ENCODE data around the gene WARS2.
A peak's percentile ranks its signal among the peaks of the same experiment; 100 is the strongest.

The WARS2 gene

DNA sequence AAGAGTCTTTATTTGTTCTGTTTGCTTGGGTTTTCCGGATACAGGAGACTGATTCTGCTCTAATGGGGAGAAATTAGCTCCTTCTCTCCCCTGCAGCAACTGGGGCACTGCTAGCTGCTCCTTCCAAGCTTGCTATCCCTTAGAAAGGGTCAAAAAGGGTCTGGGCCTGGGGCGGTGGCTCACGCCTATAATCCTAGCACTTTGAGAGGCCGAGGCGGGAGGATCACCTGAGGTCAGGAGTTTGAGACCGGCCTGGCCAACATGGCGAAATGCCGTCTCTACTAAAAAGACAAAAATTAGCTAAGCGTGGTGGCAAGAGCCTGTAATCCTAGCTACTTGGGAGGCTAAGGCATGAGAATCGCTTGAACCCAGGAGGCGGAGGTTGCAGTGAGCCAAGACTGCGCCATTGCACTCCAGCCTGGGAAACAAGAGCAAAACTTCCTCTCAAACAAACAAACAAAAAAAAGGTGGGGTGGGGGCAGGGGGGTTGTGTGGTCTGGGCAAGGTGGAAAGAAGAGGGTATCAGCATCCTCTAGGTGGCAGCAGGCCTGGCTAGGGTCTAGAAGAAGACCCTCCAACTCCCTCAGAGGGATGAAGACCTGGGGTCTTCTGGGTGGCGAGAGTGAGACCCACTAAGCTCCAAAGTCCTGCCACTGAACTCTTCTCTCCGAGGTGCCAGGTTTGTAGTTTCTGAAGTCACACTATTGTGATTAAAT is 136.9 kb downstream of the WARS2 start:
- no peak overlapping the region for H4K12ac ChIP-seq (ENCODE audit: low read depth, low read length)
- no peak for DNase-seq
- no peak overlapping the region for H4K91ac ChIP-seq (ENCODE audit: low read depth, low read length)
- peaks cover 72% of the 10 kb centered on the region for H3K27me3 ChIP-seq (ENCODE audit: insufficient read depth, low read length)
- H3K36me3 ChIP-seq (ENCODE audit: control insufficient read depth in 1 of 2, insufficient read depth in 2 of 2, low read length in 2 of 2), result no peaks in the 10 kb centered on the region
- H3K18ac ChIP-seq (ENCODE audit: low read length), result no peak overlapping the region
- H2AK5ac ChIP-seq (ENCODE audit: low read length), result no peak overlapping the region
- no peak overlapping the region for H2BK5ac ChIP-seq (ENCODE audit: low read depth, low read length, poor library complexity)
- H3K79me1 ChIP-seq (ENCODE audit: low read length), result peaks cover 11% of the 10 kb centered on the region
- no peak overlapping the region for H3K4me2 ChIP-seq (ENCODE audit: low read length)
- H3K23ac ChIP-seq (ENCODE audit: low read length), result no peak overlapping the region
- H3K4ac ChIP-seq (ENCODE audit: low read depth, low read length), result no peak overlapping the region
- H3K4me1 ChIP-seq (ENCODE audit: control insufficient read depth in 1 of 2, insufficient read depth in 2 of 2, low read length in 2 of 2), result peaks cover 37 to 40% of the 10 kb centered on the region in 2 experiments
- no CpG with 5 or more reads among the region's 14 CpGs for WGBS (ENCODE audit: extremely low coverage, insufficient coverage, insufficient read length)
- H3K4me3 ChIP-seq (ENCODE audit: low read depth, low read length), result no peak overlapping the region
- H3K14ac ChIP-seq (ENCODE audit: low read length), result no peak overlapping the region
- H2AFZ ChIP-seq (ENCODE audit: insufficient read depth, low read length, poor library complexity), result no peak overlapping the region
- H3K27ac ChIP-seq (ENCODE audit: low read depth, low read length), result no peak overlapping the region
- no peak overlapping the region for H3K9ac ChIP-seq (ENCODE audit: low read length)
- H2BK120ac ChIP-seq (ENCODE audit: insufficient read depth, low read length, poor library complexity), result no peak overlapping the region
- H4K8ac ChIP-seq (ENCODE audit: low read depth, low read length), result no peak overlapping the region
- no peak overlapping the region for H2BK12ac ChIP-seq (ENCODE audit: low read length)
- peaks cover 2% of the 10 kb centered on the region for H3K79me2 ChIP-seq (ENCODE audit: control insufficient read depth, insufficient read depth, low read length, poor library complexity)
- H3K9me3 ChIP-seq (ENCODE audit: insufficient read depth, low read depth, low read length), result peaks cover 11% of the 10 kb centered on the region

- no peak overlapping the region for H3K27ac ChIP-seq (ENCODE audit: low read depth, low read length)
- H3K4ac ChIP-seq (ENCODE audit: low read depth, low read length), result no peak overlapping the region
- H4K12ac ChIP-seq (ENCODE audit: low read depth, low read length), result no peak overlapping the region
- H3K18ac ChIP-seq (ENCODE audit: low read length), result no peak overlapping the region
- H3K36me3 ChIP-seq (ENCODE audit: control insufficient read depth in 1 of 2, insufficient read depth in 2 of 2, low read length in 2 of 2), result no peaks in the 10 kb centered on the region
- no peak overlapping the region for H2BK120ac ChIP-seq (ENCODE audit: insufficient read depth, low read length, poor library complexity)
- H3K4me1 ChIP-seq (ENCODE audit: control insufficient read depth in 1 of 2, insufficient read depth in 2 of 2, low read length in 2 of 2), result peaks cover 25 to 26% of the 10 kb centered on the region in 2 experiments
- H2AK5ac ChIP-seq (ENCODE audit: low read length), result no peak overlapping the region
- no peak overlapping the region for H2AFZ ChIP-seq (ENCODE audit: insufficient read depth, low read length, poor library complexity)
- H3K14ac ChIP-seq (ENCODE audit: low read length), result no peak overlapping the region
- no peak overlapping the region for H3K9ac ChIP-seq (ENCODE audit: low read length)
- no peak overlapping the region for H3K4me3 ChIP-seq (ENCODE audit: low read depth, low read length)
- no peak overlapping the region for H2BK12ac ChIP-seq (ENCODE audit: low read length)
- H4K91ac ChIP-seq (ENCODE audit: low read depth, low read length), result no peak overlapping the region
- H3K9me3 ChIP-seq (ENCODE audit: insufficient read depth, low read depth, low read length), result peaks cover 9% of the 10 kb centered on the region
- H4K8ac ChIP-seq (ENCODE audit: low read depth, low read length), result no peak overlapping the region
- no peak overlapping the region for H2BK5ac ChIP-seq (ENCODE audit: low read depth, low read length, poor library complexity)
- no peak overlapping the region for H3K23ac ChIP-seq (ENCODE audit: low read length)
- H3K4me2 ChIP-seq (ENCODE audit: low read length), result peak overlapping the region; percentile 47
- no peaks in the 10 kb centered on the region for H3K79me2 ChIP-seq (ENCODE audit: control insufficient read depth, insufficient read depth, low read length, poor library complexity)
- H3K79me1 ChIP-seq (ENCODE audit: low read length), result no peaks in the 10 kb centered on the region
- peaks cover 72% of the 10 kb centered on the region for H3K27me3 ChIP-seq (ENCODE audit: insufficient read depth, low read length)
- WGBS (ENCODE audit: extremely low coverage, insufficient coverage, insufficient read length), result no CpG with 5 or more reads among the region's 16 CpGs
- DNase-seq, result peak; percentile 73 to 83
Measured at GRCh38 chr1:119002028-119002686, 138.3 kb downstream of the WARS2 start.

DNA sequence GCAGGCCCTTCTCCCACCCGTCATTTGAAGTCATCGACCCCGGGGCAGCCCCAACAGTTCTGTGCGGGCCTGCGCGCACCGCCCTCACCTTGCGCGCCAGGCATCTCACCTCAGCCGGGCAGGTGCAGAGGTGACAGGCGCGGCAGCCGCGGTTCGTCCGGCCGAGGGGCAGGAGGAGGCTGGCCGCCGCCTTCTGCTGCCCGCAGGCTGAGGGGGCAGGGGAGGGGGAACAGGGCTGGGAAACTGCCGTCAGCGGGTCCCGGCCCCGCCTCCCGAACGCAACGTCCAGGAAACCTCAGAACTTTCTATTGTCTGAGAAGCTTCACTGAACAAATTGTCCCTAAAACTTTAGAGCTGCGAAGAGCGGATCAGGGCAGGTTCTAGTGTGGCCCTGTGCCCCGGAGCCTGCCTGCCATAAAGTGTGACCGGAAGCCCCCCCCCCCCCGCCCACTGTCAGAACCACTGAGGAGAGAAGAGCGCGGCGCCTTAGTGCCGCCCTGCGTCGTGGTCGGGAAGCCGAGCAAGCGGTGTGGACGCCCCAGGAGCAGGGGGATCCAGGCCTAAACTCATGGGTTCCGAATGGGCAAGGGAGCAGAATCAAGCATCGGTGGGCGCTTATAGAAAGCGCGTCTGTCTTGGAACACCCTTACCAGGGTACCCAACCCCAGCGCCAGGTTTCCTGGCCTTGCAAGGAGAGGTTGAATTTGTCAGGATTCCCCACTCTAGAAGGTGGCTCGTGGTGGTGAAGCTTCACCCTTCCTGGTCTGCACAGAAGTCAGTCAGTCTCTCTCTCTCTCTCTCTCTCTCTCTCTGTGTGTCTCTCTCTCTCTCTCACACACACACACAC is 139.0 kb downstream of the WARS2 start:
- H3K9ac ChIP-seq (ENCODE audit: low read length), result no peak overlapping the region
- H3K36me3 ChIP-seq (ENCODE audit: control insufficient read depth in 1 of 2, insufficient read depth in 2 of 2, low read length in 2 of 2), result no peaks in the 10 kb centered on the region
- no peak overlapping the region for H3K4me3 ChIP-seq (ENCODE audit: low read depth, low read length)
- H4K91ac ChIP-seq (ENCODE audit: low read depth, low read length), result no peak overlapping the region
- H4K12ac ChIP-seq (ENCODE audit: low read depth, low read length), result no peak overlapping the region
- WGBS (ENCODE audit: extremely low coverage, insufficient coverage, insufficient read length), result no CpG with 5 or more reads among the region's 49 CpGs
- peaks cover 5% of the 10 kb centered on the region for H3K9me3 ChIP-seq (ENCODE audit: insufficient read depth, low read depth, low read length)
- peaks cover 17 to 18% of the 10 kb centered on the region in 2 experiments for H3K4me1 ChIP-seq (ENCODE audit: control insufficient read depth in 1 of 2, insufficient read depth in 2 of 2, low read length in 2 of 2)
- H3K4ac ChIP-seq (ENCODE audit: low read depth, low read length), result no peak overlapping the region
- H3K27ac ChIP-seq (ENCODE audit: low read depth, low read length), result no peak overlapping the region
- peak overlapping the region; percentile 80 for H3K4me2 ChIP-seq (ENCODE audit: low read length)
- H3K27me3 ChIP-seq (ENCODE audit: insufficient read depth, low read length), result peaks cover 71% of the 10 kb centered on the region
- H3K14ac ChIP-seq (ENCODE audit: low read length), result no peak overlapping the region
- no peaks in the 10 kb centered on the region for H3K79me2 ChIP-seq (ENCODE audit: control insufficient read depth, insufficient read depth, low read length, poor library complexity)
- no peak overlapping the region for H2AK5ac ChIP-seq (ENCODE audit: low read length)
- H2BK5ac ChIP-seq (ENCODE audit: low read depth, low read length, poor library complexity), result no peak overlapping the region
- no peak overlapping the region for H2BK120ac ChIP-seq (ENCODE audit: insufficient read depth, low read length, poor library complexity)
- no peak overlapping the region for H4K8ac ChIP-seq (ENCODE audit: low read depth, low read length)
- H3K23ac ChIP-seq (ENCODE audit: low read length), result no peak overlapping the region
- H2BK12ac ChIP-seq (ENCODE audit: low read length), result no peak overlapping the region
- DNase-seq, result peak; percentile 62 to 70
- no peaks in the 10 kb centered on the region for H3K79me1 ChIP-seq (ENCODE audit: low read length)
- H3K18ac ChIP-seq (ENCODE audit: low read length), result no peak overlapping the region
- H2AFZ ChIP-seq (ENCODE audit: insufficient read depth, low read length, poor library complexity), result no peak overlapping the region

DNA sequence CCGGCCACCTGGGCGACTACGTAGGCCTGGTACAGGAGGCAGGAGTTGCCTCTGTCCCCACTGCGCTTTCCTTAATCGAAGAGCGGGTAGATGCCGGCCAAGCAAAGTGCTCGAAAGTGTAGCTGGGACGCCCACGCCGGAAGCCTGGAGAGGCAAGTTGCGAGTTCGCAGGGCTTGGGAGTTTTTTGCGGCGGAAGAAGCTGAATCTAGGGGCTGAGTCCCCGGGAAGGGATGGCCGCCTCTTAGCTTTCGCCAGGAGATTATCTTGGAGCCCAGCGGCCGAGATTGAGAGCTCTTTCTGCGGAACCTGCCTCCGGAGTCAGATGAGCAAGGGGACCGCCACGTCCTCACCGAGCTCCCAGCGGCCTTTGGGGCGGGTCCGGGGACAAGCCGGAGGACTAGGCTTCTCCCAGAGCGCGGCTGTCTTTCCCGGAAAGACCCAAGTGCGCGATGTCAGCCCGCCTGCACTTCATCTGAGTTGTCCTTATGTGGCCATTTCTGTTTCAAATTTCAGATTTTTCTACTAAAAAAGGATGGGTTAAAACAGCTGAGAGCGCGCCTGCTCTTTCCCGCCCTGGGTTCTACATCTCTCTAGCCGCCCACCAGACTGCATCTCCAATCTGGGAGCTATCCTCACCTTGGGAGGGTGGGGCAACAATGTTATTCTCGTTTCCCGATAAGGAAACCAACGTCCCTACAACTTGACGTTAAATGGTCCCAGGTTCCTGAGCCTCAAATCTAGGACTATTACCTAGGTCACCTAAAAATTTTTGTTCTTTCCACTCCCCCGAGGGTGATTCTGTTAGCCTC is 139.9 kb downstream of the WARS2 start:
- H3K18ac ChIP-seq (ENCODE audit: low read length), result no peak overlapping the region
- no peak overlapping the region for H3K23ac ChIP-seq (ENCODE audit: low read length)
- H3K9ac ChIP-seq (ENCODE audit: low read length), result no peak overlapping the region
- peaks cover 66% of the 10 kb centered on the region for H3K27me3 ChIP-seq (ENCODE audit: insufficient read depth, low read length)
- peak overlapping the region; percentile 80 for H3K4me2 ChIP-seq (ENCODE audit: low read length)
- no peak overlapping the region for H3K27ac ChIP-seq (ENCODE audit: low read depth, low read length)
- H2BK12ac ChIP-seq (ENCODE audit: low read length), result no peak overlapping the region
- no peak overlapping the region for H3K4me3 ChIP-seq (ENCODE audit: low read depth, low read length)
- WGBS (ENCODE audit: extremely low coverage, insufficient coverage, insufficient read length), result no CpG with 5 or more reads among the region's 44 CpGs
- no peak overlapping the region for H4K8ac ChIP-seq (ENCODE audit: low read depth, low read length)
- no peak overlapping the region for H2BK120ac ChIP-seq (ENCODE audit: insufficient read depth, low read length, poor library complexity)
- no peaks in the 10 kb centered on the region for H3K36me3 ChIP-seq (ENCODE audit: control insufficient read depth in 1 of 2, insufficient read depth in 2 of 2, low read length in 2 of 2)
- peaks cover 5% of the 10 kb centered on the region for H3K9me3 ChIP-seq (ENCODE audit: insufficient read depth, low read depth, low read length)
- H2BK5ac ChIP-seq (ENCODE audit: low read depth, low read length, poor library complexity), result no peak overlapping the region
- H3K79me1 ChIP-seq (ENCODE audit: low read length), result no peaks in the 10 kb centered on the region
- peaks cover 16 to 17% of the 10 kb centered on the region in 2 experiments for H3K4me1 ChIP-seq (ENCODE audit: control insufficient read depth in 1 of 2, insufficient read depth in 2 of 2, low read length in 2 of 2)
- no peak overlapping the region for H3K14ac ChIP-seq (ENCODE audit: low read length)
- no peak overlapping the region for H2AK5ac ChIP-seq (ENCODE audit: low read length)
- no peak overlapping the region for H4K91ac ChIP-seq (ENCODE audit: low read depth, low read length)
- no peak overlapping the region for H3K4ac ChIP-seq (ENCODE audit: low read depth, low read length)
- H3K79me2 ChIP-seq (ENCODE audit: control insufficient read depth, insufficient read depth, low read length, poor library complexity), result no peaks in the 10 kb centered on the region
- no peak overlapping the region for H2AFZ ChIP-seq (ENCODE audit: insufficient read depth, low read length, poor library complexity)
- DNase-seq, result peak in 1 of 2 donors; percentile 22
- H4K12ac ChIP-seq (ENCODE audit: low read depth, low read length), result no peak overlapping the region

All from trophoblast cell (in vitro differentiated cells and primary cell).